GM12878 (cell line): Measurements from ENCODE around the gene CCDC177. TPM values are rescaled to one million over a fixed set of nuclear protein-coding genes. Genes with fewer than 3 reads are reported as not detected.

Source experiments
- ATAC-seq: fragments of 200-7000 bp; cut with Tn5 transposase; 3 replicates; pipeline ENCODE4 v1.9.1; 2020; ENCODE audit warnings: mild to moderate bottlenecking, moderate library complexity
- BruUV-seq: library from RNA; stranded (reverse); fragments of 400-500 nt; replicated peaks from 2 replicates; lab custom pipeline; 2021; lab: Mats Ljungman, UMichigan
- CTCF ChIA-PET: fragments of 300-600 bp; sonication (Branson Sonifier 250); formaldehyde crosslinking; extraction: SDS; loops from one replicate; lab custom pipeline; 2021; ENCODE audit warnings: inconsistent platforms; lab: Yijun Ruan, JAX
- POLR2A ChIA-PET: fragments of 350-600 bp; formaldehyde crosslinking; extraction: SDS; loops from one replicate; lab custom pipeline; 2021; ENCODE audit warnings: inconsistent platforms; lab: Charles Lee
- RAD21 ChIA-PET: fragments of 300-600 bp; sonication (Branson Sonifier 250); formaldehyde crosslinking; loops from one replicate; lab custom pipeline; 2023; ENCODE audit warnings: antibody characterized with exemption; ENCODE audit not compliant: unreplicated experiment; lab: Charles Lee
- SMC1A ChIA-PET: fragments of 300-600 bp; sonication (Branson Sonifier 250); formaldehyde crosslinking; loops from one replicate; lab custom pipeline; 2023; ENCODE audit not compliant: unreplicated experiment, uncharacterized antibody; lab: Charles Lee
- DNase-seq: peaks from one replicate; pipeline ENCODE4 v3.0.0-alpha.2; 2011; ENCODE audit warnings: low read depth, low spot score
- FAIRE-seq: peaks from 3 replicates; lab custom pipeline; 2011; peaks lifted over from hg19 to GRCh38; lab: Jason Lieb, UNC
- H2AFZ ChIP-seq: 2 replicates; pipeline ENCODE4 v1.6.0; 2011; ENCODE audit warnings: low read depth, low read length, control low read depth; ENCODE audit not compliant: control insufficient read depth
- H3K27ac ChIP-seq: 2 replicates; pipeline ENCODE4 v1.5.1; 2011; ENCODE audit warnings: control low read depth; ENCODE audit not compliant: control insufficient read depth, insufficient read depth
- H3K27me3 ChIP-seq, 2 experiments: replicated peaks in 1 of 2; 2 replicates each; pipeline versions ENCODE4 v1.6.0 to v1.6.1; 2011; ENCODE audit warnings: low read length in 1 of 2; ENCODE audit not compliant: control insufficient read depth in 2 of 2, insufficient read depth in 2 of 2
- H3K36me3 ChIP-seq, 2 experiments: 2 replicates each; pipeline ENCODE4 v1.5.1; 2011; ENCODE audit warnings: low read length in 1 of 2; ENCODE audit not compliant: control insufficient read depth in 2 of 2, insufficient read depth in 2 of 2
- H3K4me1 ChIP-seq: 2 replicates; pipeline ENCODE4 v1.6.1; 2011; ENCODE audit warnings: mild to moderate bottlenecking, low read length, moderate library complexity, mixed read lengths; ENCODE audit not compliant: control insufficient read depth, insufficient read depth
- H3K4me2 ChIP-seq: 2 replicates; pipeline ENCODE4 v1.6.0; 2011; ENCODE audit warnings: control low read depth; ENCODE audit not compliant: control insufficient read depth, insufficient read depth
- H3K4me3 ChIP-seq: fragments of 200-600 bp; sonication (generic); 2 replicates; pipeline ENCODE4 v1.5.1; 2016
- H3K79me2 ChIP-seq: 2 replicates; pipeline ENCODE4 v1.6.0; 2011; ENCODE audit warnings: low read length; ENCODE audit not compliant: control insufficient read depth, insufficient read depth
- H3K9ac ChIP-seq: 2 replicates; pipeline ENCODE4 v1.8.0; 2011; ENCODE audit warnings: low read length, control low read depth, mixed read lengths; ENCODE audit not compliant: control insufficient read depth, insufficient read depth
- H3K9me3 ChIP-seq: replicated peaks from 3 replicates; pipeline ENCODE4 v1.5.1; 2011; ENCODE audit warnings: mild to moderate bottlenecking, low read length; ENCODE audit not compliant: control insufficient read depth, insufficient read depth
- H4K20me1 ChIP-seq: 2 replicates; pipeline ENCODE4 v1.6.0; 2011; ENCODE audit not compliant: control insufficient read depth, insufficient read depth
- BACH1 ChIP-seq: fragments of 450-650 bp; IDR thresholded peaks from 2 replicates; pipeline ENCODE4 v1.6.1; 2017; ENCODE audit warnings: mild to moderate bottlenecking, borderline replicate concordance
- CHD1 ChIP-seq: IDR thresholded peaks from 2 replicates; pipeline ENCODE4 v1.6.1; 2012; ENCODE audit warnings: low read depth, low read length, improper control_type of control experiment
- CUX1 ChIP-seq: IDR thresholded peaks from 2 replicates; pipeline ENCODE4 v1.6.1; 2012; ENCODE audit warnings: improper control_type of control experiment, low read depth, low read length; ENCODE audit not compliant: insufficient replicate concordance
- EGR1 ChIP-seq, 2 experiments: IDR thresholded peaks; 1 replicate in 1 of 2; 2 replicates in 1 of 2; pipeline ENCODE4 v1.6.1; 2011 to 2012; ENCODE audit warnings: low read depth in 2 of 2, low read length in 2 of 2, borderline replicate concordance in 1 of 2, mild to moderate bottlenecking in 1 of 2, moderate library complexity in 1 of 2
- MXI1 ChIP-seq: fragments of 150-350 bp; IDR thresholded peaks from 2 replicates; pipeline ENCODE4 v1.6.1; 2011; ENCODE audit warnings: low read depth, mild to moderate bottlenecking, inconsistent platforms, low read length, improper control_type of control experiment
- MYC ChIP-seq: IDR thresholded peaks from 2 replicates; pipeline ENCODE4 v1.6.1; 2011; ENCODE audit warnings: mild to moderate bottlenecking, low read length, moderate library complexity, inconsistent platforms; ENCODE audit not compliant: insufficient read depth, insufficient replicate concordance, insufficient read length, severe bottlenecking
- NFXL1 ChIP-seq: fragments of 450-650 bp; IDR thresholded peaks from 2 replicates; pipeline ENCODE4 v1.6.1; 2017; ENCODE audit warnings: antibody characterized with exemption, mild to moderate bottlenecking, borderline replicate concordance
- STAT3 ChIP-seq: IDR thresholded peaks from 2 replicates; pipeline ENCODE4 v1.6.1; 2011; ENCODE audit warnings: low read depth, low read length, improper control_type of control experiment
- WGBS: methylation state at CpG from one replicate; pipeline ENCODE4 v1.1.6; 2016; ENCODE audit warnings: low lambda C conversion rate; ENCODE audit not compliant: insufficient replicate concordance, insufficient coverage; ENCODE audit errors: missing lambda C conversion rate; 5-methylcytosine and 5-hydroxymethylcytosine counted together
- in situ Hi-C: fragments of 300-500 bp; cut with MboI; formaldehyde crosslinking; loops from 9 replicates; pipeline ENCODE4 v1.14.3; 2018; ENCODE audit warnings: mixed read lengths
- intact Hi-C: fragments of 100-400 bp; cut with micrococcal nuclease; formaldehyde crosslinking; loops from one replicate; pipeline ENCODE4 v1.14.2; 2022; ENCODE audit not compliant: unreplicated experiment
- polyA plus RNA-seq, 11 experiments: library from polyadenylated mRNA; depleted of rRNA in 4 of 11; unstranded in 6 of 11; stranded (reverse) in 5 of 11; fragments of >200 nt; fragmentation: Nextera tagmentation in 4 of 11; fragmentation: Illumina TruSeq in 1 of 11; extraction: Ambion mirVana in 4 of 11; extraction: Trizol in 1 of 11; gene quantifications; 1 replicate in 1 of 11; 2 replicates in 10 of 11; pipeline versions ENCODE4 v1.2.1 to v1.2.3, GENCODE V29; 2011 to 2016; ENCODE audit warnings: inconsistent platforms in 2 of 11, missing spikeins in 2 of 11, low read depth in 1 of 11
- total RNA-seq, 4 experiments: library from RNA; depleted of rRNA in 3 of 4; stranded (reverse); fragments of >200 nt in 3 of 4; fragmentation: Illumina TruSeq in 1 of 4; extraction: Trizol in 1 of 4; gene quantifications; 2 replicates each; pipeline versions ENCODE4 v1.2.1 to v1.2.3, GENCODE V29; 2013 to 2021
- TF ChIP-seq, protein P1 (sequence below): fragments of 450-650 bp; IDR thresholded peaks from 2 replicates; pipeline ENCODE4 v1.6.1; 2018; ENCODE audit warnings: borderline replicate concordance, mild to moderate bottlenecking; ENCODE audit not compliant: partially characterized antibody

Gene CCDC177
- total and polyA plus RNA-seq, 10 of the 15 experiments (the other 5 are each of a cell fraction or from before 2014, with no cell fraction given) = not detected

DNA sequence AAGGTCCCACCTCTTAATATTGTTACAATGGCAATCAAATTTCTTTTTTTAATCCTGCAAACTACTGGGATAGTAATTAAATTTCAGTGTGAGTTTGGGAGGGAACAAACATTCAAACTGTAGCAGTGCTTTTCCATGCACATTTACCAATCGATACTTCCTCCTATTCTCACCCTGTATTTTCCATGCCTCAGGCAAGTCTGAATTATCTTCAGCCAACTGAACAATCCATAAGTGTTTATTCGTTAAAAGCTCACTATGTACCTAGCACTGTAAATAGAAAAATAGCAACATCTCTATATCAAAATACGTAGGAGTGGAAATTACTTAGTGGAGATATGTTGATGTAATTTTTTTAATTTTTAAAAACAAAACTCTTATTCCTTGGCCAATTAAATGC is 43.5 kb downstream of the CCDC177 start:
- ChIA-PET RAD21 (no interaction called here), SMC1A (no interaction called here), CTCF (no interaction called here), POLR2A (no interaction called here)
- intact Hi-C loops (no loop called here), in situ Hi-C loops (no loop called here)
- no peaks in the 10 kb centered on the region for H3K79me2 ChIP-seq
- no peaks in the 10 kb centered on the region for H4K20me1 ChIP-seq
- FAIRE-seq = no peak
- no peak for DNase-seq
- H2AFZ ChIP-seq = no peak overlapping the region
- no peak overlapping the region for H3K9ac ChIP-seq
- ATAC-seq = no peak
- 44% methylated on average over 3 of the region's 3 CpGs for WGBS
- H3K27ac ChIP-seq = no peak overlapping the region
- no peak overlapping the region for H3K4me2 ChIP-seq
- no peaks in the 10 kb centered on the region for H3K9me3 ChIP-seq
- no TSS peak for BruUV-seq
- TF ChIP-seq NFXL1 (no peak), MYC (no peak), CUX1 (no peak), STAT3 (no peak), MXI1 (no peak), BACH1 (no peak), CHD1 (no peak), EGR1 (IDR thresholded peaks at IDR 0.05; ENCODE audit: borderline replicate concordance in 1 of 2, low read depth in 2 of 2, low read length in 2 of 2) (no peak)
- TF ChIP-seq, protein P1, sequence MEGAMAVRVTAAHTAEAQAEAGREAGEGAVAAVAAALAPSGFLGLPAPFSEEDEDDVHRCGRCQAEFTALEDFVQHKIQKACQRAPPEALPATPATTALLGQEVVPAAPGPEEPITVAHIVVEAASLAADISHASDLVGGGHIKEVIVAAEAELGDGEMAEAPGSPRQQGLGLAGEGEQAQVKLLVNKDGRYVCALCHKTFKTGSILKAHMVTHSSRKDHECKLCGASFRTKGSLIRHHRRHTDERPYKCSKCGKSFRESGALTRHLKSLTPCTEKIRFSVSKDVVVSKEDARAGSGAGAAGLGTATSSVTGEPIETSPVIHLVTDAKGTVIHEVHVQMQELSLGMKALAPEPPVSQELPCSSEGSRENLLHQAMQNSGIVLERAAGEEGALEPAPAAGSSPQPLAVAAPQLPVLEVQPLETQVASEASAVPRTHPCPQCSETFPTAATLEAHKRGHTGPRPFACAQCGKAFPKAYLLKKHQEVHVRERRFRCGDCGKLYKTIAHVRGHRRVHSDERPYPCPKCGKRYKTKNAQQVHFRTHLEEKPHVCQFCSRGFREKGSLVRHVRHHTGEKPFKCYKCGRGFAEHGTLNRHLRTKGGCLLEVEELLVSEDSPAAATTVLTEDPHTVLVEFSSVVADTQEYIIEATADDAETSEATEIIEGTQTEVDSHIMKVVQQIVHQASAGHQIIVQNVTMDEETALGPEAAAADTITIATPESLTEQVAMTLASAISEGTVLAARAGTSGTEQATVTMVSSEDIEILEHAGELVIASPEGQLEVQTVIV = no peak
- H3K27me3 ChIP-seq = peaks cover 2 to 3% of the 10 kb centered on the region in 2 experiments
- H3K4me1 ChIP-seq = no peaks in the 10 kb centered on the region
- H3K4me3 ChIP-seq = no peak overlapping the region
- H3K36me3 ChIP-seq = no peaks in the 10 kb centered on the region
